HEK293 (cell line): Measurements from ENCODE around the gene SERPINI1.

ENCODE experiments used
- GFI1B ChIP-seq: fragments of 450-650 bp; formaldehyde crosslinking; IDR thresholded peaks from 2 replicates; pipeline ENCODE4 v1.5.1; 2016; ENCODE audit warnings: missing biosample characterization, missing genetic modification characterization
- GLI2 ChIP-seq: fragments of 450-650 bp; formaldehyde crosslinking; IDR thresholded peaks from 2 replicates; pipeline ENCODE4; 2017; ENCODE audit warnings: missing biosample characterization, missing genetic modification characterization, low read depth, borderline replicate concordance
- HOXD13 ChIP-seq: sonication (generic); formaldehyde crosslinking; IDR thresholded peaks from 2 replicates; pipeline ENCODE4 v1.8.0; 2022; ENCODE audit warnings: missing genetic modification reagents, borderline replicate concordance
- SCRT2 ChIP-seq: fragments of 450-650 bp; formaldehyde crosslinking; IDR thresholded peaks from 2 replicates; pipeline ENCODE4 v1.5.1; 2016; ENCODE audit warnings: missing biosample characterization, missing genetic modification characterization
- ZBTB20 ChIP-seq: fragments of 450-650 bp; formaldehyde crosslinking; IDR thresholded peaks from 2 replicates; pipeline ENCODE4 v1.5.1; 2016; ENCODE audit warnings: missing biosample characterization, missing genetic modification characterization
- ZFHX2 ChIP-seq: fragments of 450-650 bp; formaldehyde crosslinking; conservative IDR thresholded peaks from 2 replicates; pipeline ENCODE4 v1.5.1; 2016; ENCODE audit warnings: missing biosample characterization, missing genetic modification characterization
- ZNF19 ChIP-seq: fragments of 450-650 bp; formaldehyde crosslinking; IDR thresholded peaks from 2 replicates; pipeline ENCODE4; 2016; ENCODE audit warnings: missing biosample characterization, missing genetic modification characterization, low read depth
- ZNF394 ChIP-seq: fragments of 450-650 bp; formaldehyde crosslinking; IDR thresholded peaks from 2 replicates; pipeline ENCODE4 v1.5.1; 2016; ENCODE audit warnings: missing biosample characterization, missing genetic modification characterization, mild to moderate bottlenecking, moderate library complexity, borderline replicate concordance
- ZNF426 ChIP-seq: fragments of 450-650 bp; formaldehyde crosslinking; IDR thresholded peaks from 2 replicates; pipeline ENCODE4 v1.5.1; 2017; ENCODE audit warnings: missing biosample characterization, missing genetic modification characterization, mild to moderate bottlenecking, inconsistent platforms, moderate library complexity
- ZNF529 ChIP-seq: fragments of 450-650 bp; formaldehyde crosslinking; IDR thresholded peaks from 2 replicates; pipeline ENCODE4 v1.5.1; 2017; ENCODE audit warnings: missing genetic modification characterization, missing biosample characterization; ENCODE audit not compliant: insufficient replicate concordance
- ZNF560 ChIP-seq: fragments of 450-650 bp; formaldehyde crosslinking; IDR thresholded peaks from 2 replicates; pipeline ENCODE4 v1.5.1; 2017; ENCODE audit warnings: missing biosample characterization, missing genetic modification characterization, borderline replicate concordance
- ZNF571 ChIP-seq: fragments of 450-650 bp; formaldehyde crosslinking; IDR thresholded peaks from 2 replicates; pipeline ENCODE4 v1.5.0; 2017; ENCODE audit warnings: missing biosample characterization, missing genetic modification characterization
- ZNF791 ChIP-seq: fragments of 450-650 bp; formaldehyde crosslinking; IDR thresholded peaks from 2 replicates; pipeline ENCODE4 v1.5.1; 2016; ENCODE audit warnings: missing biosample characterization, missing genetic modification characterization
- ZNF837 ChIP-seq: fragments of 450-650 bp; formaldehyde crosslinking; IDR thresholded peaks from 2 replicates; pipeline ENCODE4 v1.5.1; 2016; ENCODE audit warnings: missing biosample characterization, missing genetic modification characterization
- TF ChIP-seq, protein P1 (sequence below): fragments of 450-650 bp; formaldehyde crosslinking; conservative IDR thresholded peaks from 2 replicates; pipeline ENCODE4 v1.5.1; 2016; ENCODE audit warnings: low read depth, missing biosample characterization, missing genetic modification characterization
- TF ChIP-seq, protein P2 (sequence below): fragments of 450-650 bp; formaldehyde crosslinking; IDR thresholded peaks from 2 replicates; pipeline ENCODE4 v1.5.1; 2016; ENCODE audit warnings: missing biosample characterization, missing genetic modification characterization, borderline replicate concordance
- TF ChIP-seq, protein P3 (sequence below): fragments of 450-650 bp; formaldehyde crosslinking; IDR thresholded peaks from 2 replicates; pipeline ENCODE4 v1.5.1; 2017; ENCODE audit warnings: missing biosample characterization, missing genetic modification characterization
- TF ChIP-seq, protein P4 (sequence below): fragments of 450-650 bp; formaldehyde crosslinking; IDR thresholded peaks from 2 replicates; pipeline ENCODE4 v1.5.1; 2016; ENCODE audit warnings: missing biosample characterization, missing genetic modification characterization
- TF ChIP-seq, protein P5 (sequence below): fragments of 450-650 bp; formaldehyde crosslinking; IDR thresholded peaks from 2 replicates; pipeline ENCODE4 v1.5.1; 2016; ENCODE audit warnings: missing biosample characterization, missing genetic modification characterization
- TF ChIP-seq, protein P6 (sequence below): fragments of 450-650 bp; formaldehyde crosslinking; IDR thresholded peaks from 2 replicates; pipeline ENCODE4 v1.5.1; 2016; ENCODE audit warnings: missing biosample characterization, missing genetic modification characterization

SERPINI1 gene

DNA sequence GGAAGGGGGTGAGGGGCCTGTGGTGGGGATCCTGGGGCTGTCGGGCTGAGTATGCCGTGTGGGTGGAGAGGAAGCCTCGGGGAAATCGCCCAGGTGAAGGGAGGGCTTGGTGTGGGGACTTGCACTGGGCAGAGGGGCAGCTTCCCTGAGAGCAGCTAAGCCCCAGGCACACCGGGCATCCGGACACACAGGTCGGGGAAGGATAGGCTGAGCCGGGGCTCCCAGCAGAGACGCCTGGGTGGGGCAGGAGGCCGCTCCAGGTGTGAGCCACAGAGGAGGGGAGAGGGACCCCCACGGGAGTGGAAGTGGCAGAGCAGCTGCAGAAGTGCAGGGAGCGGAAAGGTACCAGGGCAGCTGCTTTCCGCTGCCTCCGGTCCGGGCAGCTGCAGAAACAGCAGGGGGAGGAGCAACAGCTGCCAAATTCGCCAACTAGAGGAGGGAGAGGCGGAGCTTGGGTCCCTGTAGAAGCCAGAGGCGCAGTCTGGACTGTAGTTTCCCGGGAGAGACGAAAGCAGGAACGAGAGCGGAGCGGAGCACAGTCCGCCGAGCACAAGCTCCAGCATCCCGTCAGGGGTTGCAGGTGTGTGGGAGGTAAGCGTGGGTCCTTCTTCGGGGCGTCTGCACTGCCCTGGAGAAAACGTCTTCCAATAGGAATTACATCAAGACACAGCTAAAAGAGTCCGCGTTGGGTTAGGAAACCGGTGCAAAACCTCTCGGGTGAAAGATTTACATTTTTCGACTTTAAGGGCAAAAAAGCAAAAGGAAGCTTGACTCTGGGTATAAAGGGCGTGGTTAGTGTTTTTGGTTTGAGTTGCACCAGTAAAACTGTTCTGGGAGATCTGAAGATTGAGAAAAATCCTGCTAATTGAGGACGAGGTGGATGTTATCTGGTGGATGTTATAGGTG lies at the start of gene SERPINI1 (continued):
- TF ChIP-seq, protein P1, sequence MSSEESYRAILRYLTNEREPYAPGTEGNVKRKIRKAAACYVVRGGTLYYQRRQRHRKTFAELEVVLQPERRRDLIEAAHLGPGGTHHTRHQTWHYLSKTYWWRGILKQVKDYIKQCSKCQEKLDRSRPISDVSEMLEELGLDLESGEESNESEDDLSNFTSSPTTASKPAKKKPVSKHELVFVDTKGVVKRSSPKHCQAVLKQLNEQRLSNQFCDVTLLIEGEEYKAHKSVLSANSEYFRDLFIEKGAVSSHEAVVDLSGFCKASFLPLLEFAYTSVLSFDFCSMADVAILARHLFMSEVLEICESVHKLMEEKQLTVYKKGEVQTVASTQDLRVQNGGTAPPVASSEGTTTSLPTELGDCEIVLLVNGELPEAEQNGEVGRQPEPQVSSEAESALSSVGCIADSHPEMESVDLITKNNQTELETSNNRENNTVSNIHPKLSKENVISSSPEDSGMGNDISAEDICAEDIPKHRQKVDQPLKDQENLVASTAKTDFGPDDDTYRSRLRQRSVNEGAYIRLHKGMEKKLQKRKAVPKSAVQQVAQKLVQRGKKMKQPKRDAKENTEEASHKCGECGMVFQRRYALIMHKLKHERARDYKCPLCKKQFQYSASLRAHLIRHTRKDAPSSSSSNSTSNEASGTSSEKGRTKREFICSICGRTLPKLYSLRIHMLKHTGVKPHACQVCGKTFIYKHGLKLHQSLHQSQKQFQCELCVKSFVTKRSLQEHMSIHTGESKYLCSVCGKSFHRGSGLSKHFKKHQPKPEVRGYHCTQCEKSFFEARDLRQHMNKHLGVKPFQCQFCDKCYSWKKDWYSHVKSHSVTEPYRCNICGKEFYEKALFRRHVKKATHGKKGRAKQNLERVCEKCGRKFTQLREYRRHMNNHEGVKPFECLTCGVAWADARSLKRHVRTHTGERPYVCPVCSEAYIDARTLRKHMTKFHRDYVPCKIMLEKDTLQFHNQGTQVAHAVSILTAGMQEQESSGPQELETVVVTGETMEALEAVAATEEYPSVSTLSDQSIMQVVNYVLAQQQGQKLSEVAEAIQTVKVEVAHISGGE (tag by site-specific recombination), result peak; percentile 88
- TF ChIP-seq ZNF560 (tag by site-specific recombination) (no peak), GLI2 (tag by site-specific recombination) (no peak), ZNF19 (tag by site-specific recombination) (no peak), ZNF426 (tag by site-specific recombination) (no peak), ZNF394 (peak; percentile 53; the same call in 1 of the 2 replicates), GFI1B (tag by site-specific recombination) (no peak), SCRT2 (peak; percentile 93), ZNF837 (tag by site-specific recombination) (no peak), ZNF791 (tag by site-specific recombination) (no peak), HOXD13 (CRISPR knock-in tag) (no peak), ZNF529 (tag by site-specific recombination) (no peak), ZBTB20 (tag by site-specific recombination) (peak; percentile 93), ZNF571 (tag by site-specific recombination) (no peak), ZFHX2 (peak; percentile 84)
- TF ChIP-seq, protein P2, sequence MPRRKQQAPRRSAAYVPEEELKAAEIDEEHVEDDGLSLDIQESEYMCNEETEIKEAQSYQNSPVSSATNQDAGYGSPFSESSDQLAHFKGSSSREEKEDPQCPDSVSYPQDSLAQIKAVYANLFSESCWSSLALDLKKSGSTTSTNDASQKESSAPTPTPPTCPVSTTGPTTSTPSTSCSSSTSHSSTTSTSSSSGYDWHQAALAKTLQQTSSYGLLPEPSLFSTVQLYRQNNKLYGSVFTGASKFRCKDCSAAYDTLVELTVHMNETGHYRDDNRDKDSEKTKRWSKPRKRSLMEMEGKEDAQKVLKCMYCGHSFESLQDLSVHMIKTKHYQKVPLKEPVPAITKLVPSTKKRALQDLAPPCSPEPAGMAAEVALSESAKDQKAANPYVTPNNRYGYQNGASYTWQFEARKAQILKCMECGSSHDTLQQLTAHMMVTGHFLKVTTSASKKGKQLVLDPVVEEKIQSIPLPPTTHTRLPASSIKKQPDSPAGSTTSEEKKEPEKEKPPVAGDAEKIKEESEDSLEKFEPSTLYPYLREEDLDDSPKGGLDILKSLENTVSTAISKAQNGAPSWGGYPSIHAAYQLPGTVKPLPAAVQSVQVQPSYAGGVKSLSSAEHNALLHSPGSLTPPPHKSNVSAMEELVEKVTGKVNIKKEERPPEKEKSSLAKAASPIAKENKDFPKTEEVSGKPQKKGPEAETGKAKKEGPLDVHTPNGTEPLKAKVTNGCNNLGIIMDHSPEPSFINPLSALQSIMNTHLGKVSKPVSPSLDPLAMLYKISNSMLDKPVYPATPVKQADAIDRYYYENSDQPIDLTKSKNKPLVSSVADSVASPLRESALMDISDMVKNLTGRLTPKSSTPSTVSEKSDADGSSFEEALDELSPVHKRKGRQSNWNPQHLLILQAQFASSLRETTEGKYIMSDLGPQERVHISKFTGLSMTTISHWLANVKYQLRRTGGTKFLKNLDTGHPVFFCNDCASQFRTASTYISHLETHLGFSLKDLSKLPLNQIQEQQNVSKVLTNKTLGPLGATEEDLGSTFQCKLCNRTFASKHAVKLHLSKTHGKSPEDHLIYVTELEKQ (tag by site-specific recombination), result no peak
- TF ChIP-seq, protein P3, sequence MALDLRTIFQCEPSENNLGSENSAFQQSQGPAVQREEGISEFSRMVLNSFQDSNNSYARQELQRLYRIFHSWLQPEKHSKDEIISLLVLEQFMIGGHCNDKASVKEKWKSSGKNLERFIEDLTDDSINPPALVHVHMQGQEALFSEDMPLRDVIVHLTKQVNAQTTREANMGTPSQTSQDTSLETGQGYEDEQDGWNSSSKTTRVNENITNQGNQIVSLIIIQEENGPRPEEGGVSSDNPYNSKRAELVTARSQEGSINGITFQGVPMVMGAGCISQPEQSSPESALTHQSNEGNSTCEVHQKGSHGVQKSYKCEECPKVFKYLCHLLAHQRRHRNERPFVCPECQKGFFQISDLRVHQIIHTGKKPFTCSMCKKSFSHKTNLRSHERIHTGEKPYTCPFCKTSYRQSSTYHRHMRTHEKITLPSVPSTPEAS, result no peak
- TF ChIP-seq, protein P4, sequence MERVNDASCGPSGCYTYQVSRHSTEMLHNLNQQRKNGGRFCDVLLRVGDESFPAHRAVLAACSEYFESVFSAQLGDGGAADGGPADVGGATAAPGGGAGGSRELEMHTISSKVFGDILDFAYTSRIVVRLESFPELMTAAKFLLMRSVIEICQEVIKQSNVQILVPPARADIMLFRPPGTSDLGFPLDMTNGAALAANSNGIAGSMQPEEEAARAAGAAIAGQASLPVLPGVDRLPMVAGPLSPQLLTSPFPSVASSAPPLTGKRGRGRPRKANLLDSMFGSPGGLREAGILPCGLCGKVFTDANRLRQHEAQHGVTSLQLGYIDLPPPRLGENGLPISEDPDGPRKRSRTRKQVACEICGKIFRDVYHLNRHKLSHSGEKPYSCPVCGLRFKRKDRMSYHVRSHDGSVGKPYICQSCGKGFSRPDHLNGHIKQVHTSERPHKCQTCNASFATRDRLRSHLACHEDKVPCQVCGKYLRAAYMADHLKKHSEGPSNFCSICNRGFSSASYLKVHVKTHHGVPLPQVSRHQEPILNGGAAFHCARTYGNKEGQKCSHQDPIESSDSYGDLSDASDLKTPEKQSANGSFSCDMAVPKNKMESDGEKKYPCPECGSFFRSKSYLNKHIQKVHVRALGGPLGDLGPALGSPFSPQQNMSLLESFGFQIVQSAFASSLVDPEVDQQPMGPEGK (tag by site-specific recombination), result peak; percentile 90
- TF ChIP-seq, protein P5, sequence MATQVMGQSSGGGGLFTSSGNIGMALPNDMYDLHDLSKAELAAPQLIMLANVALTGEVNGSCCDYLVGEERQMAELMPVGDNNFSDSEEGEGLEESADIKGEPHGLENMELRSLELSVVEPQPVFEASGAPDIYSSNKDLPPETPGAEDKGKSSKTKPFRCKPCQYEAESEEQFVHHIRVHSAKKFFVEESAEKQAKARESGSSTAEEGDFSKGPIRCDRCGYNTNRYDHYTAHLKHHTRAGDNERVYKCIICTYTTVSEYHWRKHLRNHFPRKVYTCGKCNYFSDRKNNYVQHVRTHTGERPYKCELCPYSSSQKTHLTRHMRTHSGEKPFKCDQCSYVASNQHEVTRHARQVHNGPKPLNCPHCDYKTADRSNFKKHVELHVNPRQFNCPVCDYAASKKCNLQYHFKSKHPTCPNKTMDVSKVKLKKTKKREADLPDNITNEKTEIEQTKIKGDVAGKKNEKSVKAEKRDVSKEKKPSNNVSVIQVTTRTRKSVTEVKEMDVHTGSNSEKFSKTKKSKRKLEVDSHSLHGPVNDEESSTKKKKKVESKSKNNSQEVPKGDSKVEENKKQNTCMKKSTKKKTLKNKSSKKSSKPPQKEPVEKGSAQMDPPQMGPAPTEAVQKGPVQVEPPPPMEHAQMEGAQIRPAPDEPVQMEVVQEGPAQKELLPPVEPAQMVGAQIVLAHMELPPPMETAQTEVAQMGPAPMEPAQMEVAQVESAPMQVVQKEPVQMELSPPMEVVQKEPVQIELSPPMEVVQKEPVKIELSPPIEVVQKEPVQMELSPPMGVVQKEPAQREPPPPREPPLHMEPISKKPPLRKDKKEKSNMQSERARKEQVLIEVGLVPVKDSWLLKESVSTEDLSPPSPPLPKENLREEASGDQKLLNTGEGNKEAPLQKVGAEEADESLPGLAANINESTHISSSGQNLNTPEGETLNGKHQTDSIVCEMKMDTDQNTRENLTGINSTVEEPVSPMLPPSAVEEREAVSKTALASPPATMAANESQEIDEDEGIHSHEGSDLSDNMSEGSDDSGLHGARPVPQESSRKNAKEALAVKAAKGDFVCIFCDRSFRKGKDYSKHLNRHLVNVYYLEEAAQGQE (tag by site-specific recombination), result peak; percentile 54; the same call in 1 of the 2 replicates
- TF ChIP-seq, protein P6, sequence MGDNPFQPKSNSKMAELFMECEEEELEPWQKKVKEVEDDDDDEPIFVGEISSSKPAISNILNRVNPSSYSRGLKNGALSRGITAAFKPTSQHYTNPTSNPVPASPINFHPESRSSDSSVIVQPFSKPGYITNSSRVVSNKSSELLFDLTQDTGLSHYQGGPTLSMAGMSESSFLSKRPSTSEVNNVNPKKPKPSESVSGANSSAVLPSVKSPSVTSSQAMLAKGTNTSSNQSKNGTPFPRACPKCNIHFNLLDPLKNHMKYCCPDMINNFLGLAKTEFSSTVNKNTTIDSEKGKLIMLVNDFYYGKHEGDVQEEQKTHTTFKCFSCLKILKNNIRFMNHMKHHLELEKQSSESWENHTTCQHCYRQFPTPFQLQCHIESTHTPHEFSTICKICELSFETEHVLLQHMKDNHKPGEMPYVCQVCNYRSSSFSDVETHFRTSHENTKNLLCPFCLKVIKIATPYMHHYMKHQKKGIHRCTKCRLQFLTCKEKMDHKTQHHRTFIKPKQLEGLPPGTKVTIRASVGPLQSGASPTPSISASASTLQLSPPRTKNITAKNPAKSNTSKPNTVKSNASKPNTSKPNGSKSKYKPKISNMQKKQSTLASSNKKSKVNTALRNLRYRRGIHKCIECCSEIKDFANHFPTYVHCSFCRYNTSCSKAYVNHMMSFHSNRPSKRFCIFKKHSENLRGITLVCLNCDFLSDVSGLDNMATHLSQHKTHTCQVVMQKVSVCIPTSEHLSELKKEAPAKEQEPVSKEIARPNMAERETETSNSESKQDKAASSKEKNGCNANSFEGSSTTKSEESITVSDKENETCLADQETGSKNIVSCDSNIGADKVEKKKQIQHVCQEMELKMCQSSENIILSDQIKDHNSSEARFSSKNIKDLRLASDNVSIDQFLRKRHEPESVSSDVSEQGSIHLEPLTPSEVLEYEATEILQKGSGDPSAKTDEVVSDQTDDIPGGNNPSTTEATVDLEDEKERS (tag by site-specific recombination), result no peak
